SK-N-SH (cell line): ENCODE data around the gene SLAMF6. TPM values are rescaled to one million over a fixed set of nuclear protein-coding genes. Genes with fewer than 3 reads are reported as not detected.
"Not testable (repeated sequence)": the region's sequence is repeated elsewhere in the genome, so short reads cannot be mapped to it uniquely, and the experiment has no call there.

Experiments used
- CTCF ChIA-PET: fragments of 300-600, 350-600 bp; formaldehyde crosslinking; extraction: SDS; loops from one replicate; lab custom pipeline; 2021; lab: Yijun Ruan, JAX
- POLR2A ChIA-PET: fragments of 350-600 bp; sonication (Branson Sonifier 250); formaldehyde crosslinking; extraction: SDS; loops from one replicate; lab custom pipeline; 2020; ENCODE audit warnings: antibody characterized with exemption, inconsistent platforms; lab: Yijun Ruan, JAX
- DNase-seq: peaks from one replicate; pipeline ENCODE4 v3.0.0; 2012
- H2AFZ ChIP-seq: fragments of 200-600 bp; sonication (generic); 2 replicates; pipeline ENCODE4 v1.8.1; 2016; ENCODE audit warnings: antibody characterized with exemption, mild to moderate bottlenecking, low read depth
- H3F3A ChIP-seq: fragments of 200-600 bp; sonication (generic); replicated peaks from 2 replicates; pipeline ENCODE3; 2016; ENCODE audit warnings: antibody characterized with exemption, mild to moderate bottlenecking; ENCODE audit not compliant: insufficient read depth
- H3K27ac ChIP-seq, 2 experiments: fragments of 200-500 bp in 1 of 2; fragments of 200-600 bp in 1 of 2; sonication (Bioruptor generic) in 1 of 2; sonication (generic), shearing (Covaris generic) in 1 of 2; 2 replicates each; pipeline versions ENCODE4 v1.5.1 to v1.6.1; 2014 to 2016; ENCODE audit warnings: low read depth in 2 of 2, inconsistent platforms in 1 of 2, low read length in 1 of 2, mild to moderate bottlenecking in 1 of 2, mixed read lengths in 1 of 2
- H3K27me3 ChIP-seq: fragments of 200-600 bp; sonication (generic), shearing (Covaris generic); 2 replicates; pipeline ENCODE4 v1.6.1; 2016; ENCODE audit warnings: mixed run types; ENCODE audit not compliant: insufficient read depth
- H3K36me3 ChIP-seq, 2 experiments: fragments of 200-500 bp in 1 of 2; fragments of 200-600 bp in 1 of 2; sonication (Bioruptor generic) in 1 of 2; sonication (generic) in 1 of 2; replicated peaks in 1 of 2; 2 replicates each; pipeline versions ENCODE3 to v1.5.1; 2014 to 2016; ENCODE audit warnings: low read length in 1 of 2, mild to moderate bottlenecking in 1 of 2; ENCODE audit not compliant: insufficient read depth in 2 of 2, control insufficient read depth in 1 of 2
- H3K4me1 ChIP-seq, 2 experiments: fragments of 200-500 bp in 1 of 2; fragments of 200-600 bp in 1 of 2; sonication (Bioruptor generic) in 1 of 2; sonication (generic), shearing (Covaris generic) in 1 of 2; 2 replicates each; pipeline versions ENCODE4 v1.5.1 to v1.6.1; 2014 to 2016; ENCODE audit warnings: low read depth in 1 of 2, low read length in 1 of 2, mixed run types in 1 of 2; ENCODE audit not compliant: insufficient read depth in 2 of 2, control insufficient read depth in 1 of 2
- H3K4me2 ChIP-seq: fragments of 200-600 bp; sonication (generic), shearing (Covaris generic); 2 replicates; pipeline ENCODE4 v1.6.1; 2017; ENCODE audit warnings: mixed run types
- H3K4me3 ChIP-seq, 2 experiments: fragments of 200-500 bp in 1 of 2; fragments of 200-600 bp in 1 of 2; sonication (Bioruptor generic) in 1 of 2; sonication (generic), shearing (Covaris generic) in 1 of 2; 2 replicates each; pipeline versions ENCODE4 v1.5.1 to v1.8.1; 2014 to 2016; ENCODE audit warnings: low read depth in 2 of 2, inconsistent platforms in 1 of 2, low read length in 1 of 2, mild to moderate bottlenecking in 1 of 2, mixed read lengths in 1 of 2, moderate library complexity in 1 of 2
- H3K79me2 ChIP-seq: fragments of 200-600 bp; sonication (generic); 2 replicates; pipeline ENCODE4 v1.8.1; 2017; ENCODE audit warnings: mild to moderate bottlenecking; ENCODE audit not compliant: insufficient read depth
- H3K9ac ChIP-seq: fragments of 200-600 bp; sonication (generic); 2 replicates; pipeline ENCODE4 v1.6.1; 2017; ENCODE audit warnings: mixed run types
- H3K9me2 ChIP-seq: fragments of 200-600 bp; sonication (generic); 2 replicates; pipeline ENCODE4 v1.6.1; 2017; ENCODE audit warnings: mixed run types
- H3K9me3 ChIP-seq: fragments of 200-600 bp; sonication (generic); 2 replicates; pipeline ENCODE4 v1.6.1; 2017; ENCODE audit warnings: mixed run types, mild to moderate bottlenecking, moderate library complexity
- H4K20me1 ChIP-seq: fragments of 200-600 bp; sonication (generic); 2 replicates; pipeline ENCODE4 v1.6.1; 2017; ENCODE audit warnings: mild to moderate bottlenecking, mixed run types; ENCODE audit not compliant: insufficient read depth
- CHD2 ChIP-seq: fragments of 150-350 bp; IDR thresholded peaks from 2 replicates; pipeline ENCODE4 v1.6.1; 2018; ENCODE audit warnings: low read length; ENCODE audit not compliant: partially characterized antibody
- FOXJ3 ChIP-seq: sonication (generic); formaldehyde crosslinking; IDR thresholded peaks from 2 replicates; pipeline ENCODE4 v1.5.1; 2020; ENCODE audit warnings: mild to moderate bottlenecking, missing genetic modification reagents
- GATA2 ChIP-seq: sonication (generic); formaldehyde crosslinking; IDR thresholded peaks from 2 replicates; pipeline ENCODE4 v1.5.0; 2020; ENCODE audit warnings: mild to moderate bottlenecking, missing genetic modification reagents
- IRF3 ChIP-seq: fragments of 150-350 bp; IDR thresholded peaks from 2 replicates; pipeline ENCODE4 v1.6.1; 2016; ENCODE audit warnings: mild to moderate bottlenecking, low read depth, low read length
- MAX ChIP-seq: IDR thresholded peaks from 2 replicates; pipeline ENCODE4 v1.4.0; 2012; ENCODE audit warnings: low read depth
- MEF2A ChIP-seq: IDR thresholded peaks from 2 replicates; pipeline ENCODE4 v1.4.0; 2012; ENCODE audit warnings: low read depth, borderline replicate concordance
- MXI1 ChIP-seq: IDR thresholded peaks from 2 replicates; pipeline ENCODE4 v1.6.1; 2012; ENCODE audit warnings: mild to moderate bottlenecking, low read depth, low read length, improper control_type of control experiment
- POLR2AphosphoS5 ChIP-seq: IDR thresholded peaks from 2 replicates; pipeline ENCODE4 v1.6.1; 2012; ENCODE audit warnings: low read depth, low read length
- RCOR1 ChIP-seq: fragments of 150-350 bp; IDR thresholded peaks from 2 replicates; pipeline ENCODE4 v1.6.1; 2017; ENCODE audit warnings: antibody characterized with exemption, low read length
- RXRA ChIP-seq: IDR thresholded peaks from 2 replicates; pipeline ENCODE4 v1.4.0; 2012; ENCODE audit warnings: low read depth, mild to moderate bottlenecking, borderline replicate concordance
- SIN3A ChIP-seq: IDR thresholded peaks from 2 replicates; pipeline ENCODE4 v1.6.1; 2012; ENCODE audit warnings: low read depth, mild to moderate bottlenecking, low read length, moderate library complexity, borderline replicate concordance
- TEAD4 ChIP-seq: IDR thresholded peaks from 2 replicates; pipeline ENCODE4 v1.4.0; 2012; ENCODE audit warnings: mild to moderate bottlenecking, borderline replicate concordance; ENCODE audit not compliant: insufficient read depth
- USF2 ChIP-seq: fragments of 150-350 bp; IDR thresholded peaks from 2 replicates; pipeline ENCODE4 v1.6.1; 2017; ENCODE audit warnings: antibody characterized with exemption, low read length, low read depth, borderline replicate concordance
- WGBS: methylation state at CpG from one replicate; pipeline ENCODE4 v1.1.6; 2017; ENCODE audit warnings: low lambda C conversion rate; 5-methylcytosine and 5-hydroxymethylcytosine counted together
- polyA plus RNA-seq, 3 experiments: library from polyadenylated mRNA; depleted of rRNA; stranded (reverse); fragments of >200 nt; gene quantifications; 2 replicates each; pipeline ENCODE4 v1.2.3, GENCODE V29; 2012

SLAMF6 gene
- polyA plus RNA-seq, 1 of the 3 experiments (the other 2 are of a cell fraction): not detected

GRCh38 chr1:160531809-160532556 lies 8.9 kb upstream of the SLAMF6 start:
- POLR2A ChIA-PET, H3K9ac ChIP-seq, H2AFZ ChIP-seq, H3K36me3 ChIP-seq, H3K9me2 ChIP-seq, H3K4me2 ChIP-seq, H3K4me3 ChIP-seq, H3K27ac ChIP-seq, H4K20me1 ChIP-seq, H3K4me1 ChIP-seq, H3F3A ChIP-seq, H3K9me3 ChIP-seq, DNase-seq, H3K79me2 ChIP-seq, CTCF ChIA-PET, H3K27me3 ChIP-seq: not testable (repeated sequence)
- WGBS: 13% methylated on average over 13 of the region's 29 CpGs

GRCh38 chr1:160529401-160529952 lies 6.4 kb upstream of the SLAMF6 start:
- H3F3A ChIP-seq, H3K79me2 ChIP-seq, DNase-seq, H3K27ac ChIP-seq, H3K9me2 ChIP-seq, H3K27me3 ChIP-seq, H3K4me3 ChIP-seq, H3K9ac ChIP-seq, POLR2A ChIA-PET, H2AFZ ChIP-seq, CTCF ChIA-PET, H3K4me2 ChIP-seq, H3K9me3 ChIP-seq, H3K4me1 ChIP-seq, H4K20me1 ChIP-seq, H3K36me3 ChIP-seq: not testable (repeated sequence)
- WGBS: 15% methylated on average over 3 of the region's 7 CpGs

GRCh38 chr1:160523789-160524188 lies 734 bp upstream of the SLAMF6 start:
- H3F3A ChIP-seq, H3K9me2 ChIP-seq, H3K27ac ChIP-seq, H3K27me3 ChIP-seq, H3K79me2 ChIP-seq, H3K4me3 ChIP-seq, DNase-seq, H3K36me3 ChIP-seq, H3K9me3 ChIP-seq, CTCF ChIA-PET, H3K4me1 ChIP-seq, H3K9ac ChIP-seq, H2AFZ ChIP-seq, POLR2A ChIA-PET, H4K20me1 ChIP-seq, H3K4me2 ChIP-seq: not testable (repeated sequence)
- WGBS: 3% methylated on average over 2 of the region's 2 CpGs

GRCh38 chr1:160522136-160522535 lies 919 bp downstream of the SLAMF6 start:
- DNase-seq: no peak
- Histone ChIP-seq H3K27ac (no peak overlapping the region), H3K79me2 (no peaks in the 10 kb centered on the region), H3K36me3 (no peaks in the 10 kb centered on the region), H3K9me2 (no peaks in the 10 kb centered on the region), H3K9ac (no peak overlapping the region), H3F3A (no peaks in the 10 kb centered on the region), H3K27me3 (peaks cover 4% of the 10 kb centered on the region; the same call in 1 of the 2 replicates), H4K20me1 (no peaks in the 10 kb centered on the region), H3K9me3 (no peaks in the 10 kb centered on the region), H3K4me3 (no peak overlapping the region), H3K4me2 (no peak overlapping the region), H3K4me1 (no peaks in the 10 kb centered on the region; a peak in 1 of 4 replicates), H2AFZ (no peak overlapping the region)
- ChIA-PET CTCF (interaction anchor here (0.6 to 0.8 kb wide), 2 partner anchors 8 to 87 kb away, joined by 3 read pairs; no protein-coding TSS in a partner anchor), POLR2A (no interaction called here)
- 10% methylated on average over 3 of the region's 3 CpGs for WGBS
- TF ChIP-seq RCOR1 (no peak), CHD2 (no peak), TEAD4 (no peak), MAX (no peak), FOXJ3 (CRISPR knock-in tag) (no peak), USF2 (no peak), IRF3 (no peak), MXI1 (no peak), SIN3A (no peak), GATA2 (CRISPR knock-in tag) (no peak), MEF2A (no peak), POLR2AphosphoS5 (no peak), RXRA (no peak)
